Body of pancreas (tissue), 4 donors: ENCODE measurements around the gene AGBL4.

Experiments used
- CTCF ChIP-seq, 7 experiments: fragments of 450-650 bp in 4 of 7; fragments of 200-600 bp in 3 of 7; sonication (generic) in 3 of 7; IDR thresholded peaks; one replicate each; pipeline ENCODE4 v1.5.1; 2016 to 2019; ENCODE audit warnings: antibody characterized with exemption in 7 of 7
- POLR2A ChIP-seq, 3 donors: fragments of 450-650 bp; IDR thresholded peaks; one replicate each; pipeline ENCODE4 v1.6.1; 2016; ENCODE audit warnings: antibody characterized with exemption in 3 of 3, mild to moderate bottlenecking in 2 of 3

DNA sequence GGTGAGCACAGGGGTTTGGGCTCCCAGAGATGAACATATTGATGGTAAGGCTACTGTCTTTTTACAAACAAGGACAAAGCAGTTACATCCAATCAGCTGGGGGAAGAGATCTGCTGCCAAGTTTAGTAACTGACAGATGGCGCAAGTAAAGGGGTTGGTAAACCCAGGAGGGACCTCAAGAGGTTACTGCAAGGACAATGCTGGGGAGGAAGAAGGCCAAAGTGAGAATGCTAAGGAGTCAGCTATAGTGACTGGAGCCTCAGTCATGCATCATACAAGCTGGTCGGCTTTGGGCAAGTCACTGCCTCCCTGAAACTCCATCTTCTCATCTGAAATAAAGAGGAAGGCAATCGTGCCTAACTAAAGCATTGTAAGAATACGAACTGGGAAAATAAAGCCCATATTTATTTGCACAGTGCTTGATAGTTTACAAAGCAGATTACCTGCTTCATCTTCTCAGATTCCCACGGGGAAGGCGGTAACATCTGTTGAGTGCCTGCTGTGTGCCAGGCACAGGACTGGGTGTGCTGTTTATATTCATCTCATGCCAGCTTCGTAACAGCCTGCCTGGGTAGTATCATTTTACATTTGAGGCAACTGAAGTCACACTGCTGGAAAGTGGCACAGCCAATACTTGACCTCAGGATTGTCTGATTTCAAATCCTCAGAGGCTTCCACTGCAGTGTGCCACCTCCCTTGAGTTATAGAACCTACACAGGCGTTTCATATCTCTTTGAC lies 1361.9 kb downstream of the AGBL4 start:
- TF ChIP-seq CTCF (IDR thresholded peaks at IDR 0.05), result no peak
- no peak for TF ChIP-seq POLR2A (IDR thresholded peaks at IDR 0.05)
